Esophagus muscularis mucosa (tissue), 4 donors: Measurements from ENCODE around the gene POMT2. TPM values are rescaled to one million over a fixed set of nuclear protein-coding genes. Genes with fewer than 3 reads are reported as not detected.

Experiments used
- DNase-seq: peaks from one replicate; pipeline ENCODE4 v3.0.0-alpha.2; 2017; ENCODE audit errors: extremely low spot score
- H3K27ac ChIP-seq, 4 donors: fragments of 200-600 bp; sonication (generic); replicated peaks in 1 of 4; 1 replicate in 3 of 4; 2 replicates in 1 of 4; pipeline ENCODE4 v1.5.1; 2016 to 2019; ENCODE audit warnings: mild to moderate bottlenecking in 1 of 4
- H3K27me3 ChIP-seq, 4 donors: fragments of 200-600 bp; sonication (generic); one replicate each; pipeline versions ENCODE4 v1.5.1 to v1.6.0; 2016 to 2019
- H3K36me3 ChIP-seq, 4 donors: fragments of 200-600 bp; sonication (generic); one replicate each; pipeline ENCODE4 v1.5.1; 2016 to 2019
- H3K4me1 ChIP-seq, 4 donors: fragments of 200-600 bp; sonication (generic); one replicate each; pipeline ENCODE4 v1.5.1; 2016 to 2019
- H3K4me3 ChIP-seq, 4 donors: fragments of 200-600 bp; sonication (generic); 1 replicate in 2 of 4; 2 replicates in 2 of 4; pipeline ENCODE4 v1.5.1; 2016 to 2019; ENCODE audit warnings: mild to moderate bottlenecking in 4 of 4, moderate library complexity in 1 of 4
- H3K9me3 ChIP-seq, 4 donors: fragments of 200-600 bp; sonication (generic); 1 replicate in 3 of 4; 2 replicates in 1 of 4; pipeline ENCODE4 v1.5.1; 2016 to 2019
- CTCF ChIP-seq, 3 experiments: fragments of 200-600 bp in 2 of 3; fragments of 450-650 bp in 1 of 3; sonication (generic) in 2 of 3; IDR thresholded peaks; one replicate each; pipeline ENCODE4 v1.5.1; 2017 to 2019; ENCODE audit warnings: antibody characterized with exemption in 3 of 3, mild to moderate bottlenecking in 2 of 3, moderate library complexity in 1 of 3
- EP300 ChIP-seq: sonication (generic); formaldehyde crosslinking; IDR thresholded peaks from one replicate; pipeline ENCODE4 v1.6.1; 2017; ENCODE audit warnings: antibody characterized with exemption
- POLR2A ChIP-seq: fragments of 450-650 bp; IDR thresholded peaks from one replicate; pipeline ENCODE4 v1.6.1; 2017; ENCODE audit warnings: antibody characterized with exemption, moderate library complexity, mild to moderate bottlenecking, low read depth
- POLR2AphosphoS5 ChIP-seq, 2 donors: sonication (generic); formaldehyde crosslinking; IDR thresholded peaks; one replicate each; pipeline ENCODE4 v1.6.1; 2017; ENCODE audit warnings: antibody characterized with exemption in 2 of 2
- WGBS: methylation state at CpG from one replicate; pipeline ENCODE4 v1.1.5; 2018; 5-methylcytosine and 5-hydroxymethylcytosine counted together
- intact Hi-C: fragments of 100-400 bp; cut with DNase I; formaldehyde crosslinking; loops from one replicate; pipeline ENCODE4 v1.15.1; 2023
- total RNA-seq, 4 donors: library from RNA; depleted of rRNA; stranded (reverse); fragments of >200 nt; gene quantifications; one replicate each; pipeline versions ENCODE4 v1.1.0 to v1.2.1, GENCODE V29; 2016

The POMT2 gene
- total RNA-seq, 4 donors from 2014 or later, result 13.3 to 29.2 (median 14.5) TPM

GRCh38 chr14:77296906-77297305 lies 23.8 kb downstream of the POMT2 start:
- 91% methylated on average over 8 of the region's 8 CpGs for WGBS
- DNase-seq, result no peak
- Histone ChIP-seq H3K4me1 (peaks cover 0 to 5% (median 3%) of the 10 kb centered on the region in 4 donors), H3K36me3 (peaks cover 22 to 79% (median 61%) of the 10 kb centered on the region in 4 donors), H3K4me3 (no peak overlapping the region), H3K27ac (no peak overlapping the region), H3K27me3 (no peaks in the 10 kb centered on the region), H3K9me3 (no peaks in the 10 kb centered on the region)
- intact Hi-C loops, result no loop called here
- no peak for TF ChIP-seq POLR2AphosphoS5 (IDR thresholded peaks at IDR 0.05)
- no peak for TF ChIP-seq CTCF (IDR thresholded peaks at IDR 0.05)
- TF ChIP-seq EP300, result no peak
- no peak for TF ChIP-seq POLR2A

GRCh38 chr14:77296155-77296554 lies 24.5 kb downstream of the POMT2 start:
- intact Hi-C loops, result no loop called here
- H3K27ac ChIP-seq, result no peak overlapping the region
- WGBS, result 77% methylated on average over 7 of the region's 13 CpGs

DNA sequence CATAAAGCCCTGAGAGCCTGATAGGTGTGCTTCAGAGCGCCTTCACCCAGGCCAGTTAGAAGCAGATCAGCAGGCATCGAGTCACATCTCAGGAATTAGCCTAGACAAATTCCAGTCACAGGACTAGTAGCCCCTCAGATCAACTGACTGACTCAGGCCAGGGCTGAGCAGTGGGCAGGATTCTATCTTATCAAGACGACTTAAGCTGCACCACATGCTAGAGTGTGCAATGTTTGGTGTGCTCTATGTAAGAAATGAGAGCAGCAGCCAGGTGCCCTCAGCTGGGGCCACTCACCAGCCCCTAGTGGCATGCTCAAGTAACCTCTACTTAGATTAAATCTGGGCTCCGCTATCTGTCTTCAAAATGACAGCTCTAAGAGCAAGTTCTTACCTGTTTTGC lies 30.0 kb downstream of the POMT2 start:
- Histone ChIP-seq H3K36me3 (peaks cover 19 to 91% (median 68%) of the 10 kb centered on the region in 4 donors), H3K4me3 (no peak overlapping the region), H3K4me1 (no peaks in the 10 kb centered on the region), H3K27ac (no peak overlapping the region), H3K27me3 (no peaks in the 10 kb centered on the region), H3K9me3 (no peaks in the 10 kb centered on the region)
- no peak for DNase-seq
- intact Hi-C loops, result no loop called here
- WGBS, result 100% methylated on average over 1 of the region's 4 CpGs
- TF ChIP-seq EP300 (no peak), POLR2A (no peak)

More at GRCh38 chr14:77296155-77296554, 24.5 kb downstream of the POMT2 start:
- H3K27me3 ChIP-seq, result no peaks in the 10 kb centered on the region
- peaks cover 22 to 85% (median 64%) of the 10 kb centered on the region in 4 donors for H3K36me3 ChIP-seq
- no peak overlapping the region for H3K4me3 ChIP-seq
- TF ChIP-seq EP300 (no peak), POLR2AphosphoS5 (IDR thresholded peaks at IDR 0.05) (no peak), CTCF (IDR thresholded peaks at IDR 0.05) (no peak), POLR2A (no peak)
- H3K4me1 ChIP-seq, result peaks cover 0 to 2% (median under 1%) of the 10 kb centered on the region in 4 donors
- no peaks in the 10 kb centered on the region for H3K9me3 ChIP-seq
- no peak for DNase-seq

GRCh38 chr14:77286576-77286975 lies 34.1 kb downstream of the POMT2 start:
- no peak overlapping the region for H3K27ac ChIP-seq
- WGBS, result 93% methylated on average over 5 of the region's 5 CpGs
- no peak for DNase-seq
- TF ChIP-seq POLR2AphosphoS5 (IDR thresholded peaks at IDR 0.05) (no peak), CTCF (IDR thresholded peaks at IDR 0.05) (no peak), POLR2A (no peak), EP300 (no peak)
- H3K36me3 ChIP-seq, result peaks cover 43 to 100% (median 90%) of the 10 kb centered on the region in 4 donors
- H3K27me3 ChIP-seq, result no peaks in the 10 kb centered on the region
- no peaks in the 10 kb centered on the region for H3K4me1 ChIP-seq
- intact Hi-C loops, result no loop called here
- no peak overlapping the region for H3K4me3 ChIP-seq
- H3K9me3 ChIP-seq, result no peaks in the 10 kb centered on the region

GRCh38 chr14:77284466-77284865 lies 36.2 kb downstream of the POMT2 start:
- WGBS, result 94% methylated on average over 5 of the region's 5 CpGs
- TF ChIP-seq POLR2A (no peak), EP300 (no peak), POLR2AphosphoS5 (IDR thresholded peaks at IDR 0.05) (no peak), CTCF (IDR thresholded peaks at IDR 0.05) (no peak)
- intact Hi-C loops, result no loop called here
- H3K4me1 ChIP-seq, result no peaks in the 10 kb centered on the region
- peaks cover 59 to 99% (median 93%) of the 10 kb centered on the region in 4 donors for H3K36me3 ChIP-seq
- no peak overlapping the region for H3K4me3 ChIP-seq
- DNase-seq, result no peak
- no peaks in the 10 kb centered on the region for H3K27me3 ChIP-seq
- no peak overlapping the region for H3K27ac ChIP-seq
- no peaks in the 10 kb centered on the region for H3K9me3 ChIP-seq
